Activated CD8-positive, alpha-beta memory T cell treated with anti-CD3 and anti-CD28 coated beads for 4 hours (primary cell): ENCODE measurements around the gene PLCH2.

ENCODE experiments used
- DNase-seq, 2 donors: peaks; one replicate each; pipeline ENCODE4 v3.0.0-alpha.2; 2020; ENCODE audit warnings: low read depth in 2 of 2

The PLCH2 gene

DNA sequence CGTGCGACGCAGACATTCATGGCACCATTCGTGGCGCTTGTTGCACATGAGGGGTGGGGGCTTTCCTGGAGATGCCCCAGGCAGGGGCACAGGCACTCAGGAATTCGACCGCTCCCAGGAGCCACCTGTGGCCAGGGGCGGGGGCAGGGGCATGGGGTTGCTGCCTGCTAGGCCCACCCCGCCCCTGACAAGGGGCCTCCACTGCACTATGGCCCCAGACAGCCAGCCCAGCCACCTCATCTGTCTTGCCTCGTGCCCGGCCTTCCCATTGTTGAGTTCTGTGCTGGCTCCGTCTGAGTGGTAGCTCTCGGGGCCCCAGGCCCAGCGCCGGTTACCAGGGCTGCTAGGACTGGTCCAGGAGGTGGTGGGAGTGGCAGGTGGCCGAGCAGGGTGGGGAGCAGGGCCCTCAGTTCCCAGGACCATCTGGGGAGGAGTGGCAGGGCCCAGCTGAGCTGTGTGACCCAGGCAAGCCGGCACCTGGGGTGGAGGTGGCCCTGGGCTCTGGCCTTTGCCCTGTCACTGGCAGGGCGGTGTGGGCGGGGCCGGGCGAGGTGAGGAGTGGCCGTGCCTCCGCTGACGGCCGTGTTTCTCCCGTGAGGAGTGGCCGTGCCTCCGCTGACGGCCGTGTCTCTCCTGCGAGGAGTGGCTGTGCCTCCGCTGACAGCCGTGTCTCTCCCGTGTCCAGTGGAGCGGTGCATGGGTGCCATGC lies 1.9 kb downstream of the PLCH2 start:
- no peak for DNase-seq

DNA sequence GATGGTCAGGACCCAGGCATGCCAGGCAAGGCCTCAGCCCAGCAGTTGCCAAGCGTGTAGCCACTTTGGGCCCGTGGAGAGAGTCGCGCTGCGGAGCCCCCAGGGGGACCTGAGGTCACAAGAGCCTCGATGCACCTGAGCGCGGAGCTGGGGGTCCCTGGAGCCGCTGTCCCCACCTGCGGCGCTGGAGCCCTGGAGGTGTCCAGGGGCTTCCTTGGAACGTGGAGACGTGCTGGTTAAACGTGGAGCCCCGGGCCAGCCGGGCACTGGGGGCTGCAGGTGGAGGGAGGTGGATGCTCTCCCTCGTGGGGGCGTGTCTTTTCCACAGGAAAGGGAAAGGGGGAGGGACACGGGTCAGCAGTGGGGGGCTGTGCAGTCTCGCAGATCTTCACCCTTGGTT lies 3.1 kb downstream of the PLCH2 start:
- DNase-seq, result no peak

DNA sequence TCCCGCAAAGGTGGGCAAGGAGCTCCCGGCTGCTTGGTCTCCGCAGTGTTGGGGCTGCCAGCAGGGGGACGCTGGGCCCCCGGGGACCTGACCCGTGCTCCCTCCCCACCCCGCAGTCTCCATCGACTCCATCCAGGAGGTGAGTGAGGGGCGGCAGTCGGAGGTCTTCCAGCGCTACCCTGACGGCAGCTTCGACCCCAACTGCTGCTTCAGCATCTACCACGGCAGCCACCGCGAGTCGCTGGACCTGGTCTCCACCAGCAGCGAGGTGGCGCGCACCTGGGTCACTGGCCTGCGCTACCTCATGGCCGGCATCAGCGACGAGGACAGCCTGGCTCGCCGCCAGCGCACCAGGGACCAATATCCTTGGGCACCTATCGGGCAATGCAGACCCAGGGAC lies 3.5 kb downstream of the PLCH2 start:
- DNase-seq, result no peak

DNA sequence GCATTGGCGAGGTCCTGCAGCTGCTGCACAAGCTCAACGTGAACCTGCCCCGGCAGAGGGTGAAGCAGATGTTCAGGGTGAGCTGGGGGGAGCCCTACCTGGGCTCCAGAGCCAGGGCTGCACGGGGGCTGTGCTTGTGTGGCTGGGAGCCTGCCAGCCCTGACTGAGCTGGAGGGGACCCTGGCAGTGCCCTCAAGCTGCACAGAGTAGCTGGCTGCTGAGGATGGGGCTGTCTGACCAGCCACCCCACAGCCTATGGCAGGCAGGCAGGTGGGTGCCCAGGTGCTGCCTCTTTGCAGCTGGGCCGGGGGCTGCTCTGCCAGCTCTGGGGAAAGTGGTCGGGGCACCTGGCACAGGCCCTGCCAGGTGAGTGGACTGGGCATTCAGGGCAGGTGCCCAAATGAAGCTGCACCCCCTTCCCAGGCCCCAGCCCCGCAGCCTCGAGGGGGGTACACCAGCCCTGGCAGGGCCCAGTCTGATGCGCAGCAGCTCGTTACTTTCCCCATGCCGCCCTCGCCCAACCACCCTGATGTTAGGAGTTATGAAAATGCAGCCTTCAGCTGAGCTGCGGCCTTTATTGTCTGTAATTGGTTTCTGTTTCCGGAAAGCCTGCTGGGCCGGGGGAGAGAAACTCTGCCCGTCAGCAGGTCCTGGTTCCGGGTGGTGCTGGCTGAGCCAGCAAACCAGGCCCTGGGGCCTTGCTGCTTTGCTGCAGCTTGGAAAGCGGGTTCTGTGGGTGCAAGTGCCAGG lies 4.3 kb downstream of the PLCH2 start:
- no peak for DNase-seq

DNA sequence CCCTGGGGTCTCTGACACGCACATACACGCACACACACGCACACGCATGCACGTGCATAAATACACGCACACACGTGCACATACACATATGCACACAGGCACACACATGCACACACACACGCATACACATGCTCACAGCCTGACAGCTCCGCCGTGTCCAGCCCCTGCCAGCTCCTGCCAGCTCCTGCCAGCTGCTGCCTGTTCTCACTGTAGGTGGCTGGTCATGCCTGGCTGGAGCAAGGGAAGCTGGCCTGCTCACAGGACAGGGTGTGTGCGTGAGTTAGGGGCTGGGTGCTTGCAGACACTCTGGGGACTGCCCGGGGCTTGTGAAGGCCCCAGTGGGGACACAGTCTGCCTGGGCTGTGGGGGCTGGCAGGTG lies 4.9 kb downstream of the PLCH2 start:
- DNase-seq, result no peak

DNA sequence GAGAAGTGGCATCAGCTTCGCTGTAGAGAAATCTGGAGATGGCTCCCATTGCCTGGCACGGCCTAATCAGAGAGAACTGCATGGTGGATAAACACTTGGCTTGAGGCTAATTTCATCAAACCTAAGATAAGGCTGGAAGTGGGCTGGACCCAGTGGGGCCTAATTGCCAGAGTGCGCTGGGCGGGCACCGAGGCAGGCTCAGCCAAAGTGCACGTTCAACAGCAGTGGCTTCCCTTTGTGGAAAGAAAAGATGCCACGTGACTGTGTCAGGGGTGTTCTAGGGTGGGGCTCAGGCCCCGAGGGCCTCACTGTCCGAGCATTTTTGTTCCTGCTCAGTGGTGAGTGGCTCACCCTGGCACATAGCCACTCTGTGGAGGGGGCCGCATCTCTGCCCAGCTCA lies 5.8 kb downstream of the PLCH2 start:
- no peak for DNase-seq

DNA sequence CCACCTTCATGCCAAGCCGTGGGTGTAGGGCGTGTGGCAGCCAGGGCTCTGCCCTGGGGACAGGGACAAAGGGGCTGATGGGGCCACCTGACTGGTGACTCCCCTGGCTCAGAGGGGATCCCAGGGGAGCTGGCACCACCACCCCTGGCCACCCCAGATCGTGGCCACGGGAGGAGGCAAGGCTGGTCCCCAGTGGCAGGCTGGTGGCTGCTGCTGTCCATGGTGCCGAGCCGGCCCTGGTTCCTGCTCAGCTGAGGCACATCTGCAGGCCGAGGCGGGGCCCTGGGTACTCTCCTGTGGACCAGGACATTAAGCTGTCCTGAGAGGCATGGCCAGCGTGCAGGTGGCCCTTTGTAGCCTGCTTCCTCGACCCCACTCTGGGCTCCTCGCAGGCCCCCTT lies 6.5 kb downstream of the PLCH2 start:
- DNase-seq, result no peak

DNA sequence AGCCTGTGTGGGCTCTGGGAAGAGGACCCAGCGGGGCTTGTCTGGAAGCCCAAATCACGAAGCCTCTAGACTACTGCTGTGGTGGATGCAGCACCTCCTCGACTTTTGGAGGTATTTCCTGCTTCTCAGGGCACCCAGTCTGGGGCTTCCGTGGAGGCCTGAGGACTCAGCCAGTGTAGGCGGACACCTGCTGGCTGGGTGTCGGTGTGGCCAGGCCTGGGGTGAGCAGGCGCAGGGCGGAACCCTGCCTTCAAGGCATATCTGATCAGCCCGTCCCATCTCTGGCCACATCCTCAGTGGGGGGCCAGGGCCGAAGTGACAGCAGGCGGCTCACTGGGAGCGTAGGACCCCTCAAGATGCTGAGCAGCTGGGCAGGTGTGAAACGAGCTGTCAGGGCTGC lies 6.9 kb downstream of the PLCH2 start:
- no peak for DNase-seq

DNA sequence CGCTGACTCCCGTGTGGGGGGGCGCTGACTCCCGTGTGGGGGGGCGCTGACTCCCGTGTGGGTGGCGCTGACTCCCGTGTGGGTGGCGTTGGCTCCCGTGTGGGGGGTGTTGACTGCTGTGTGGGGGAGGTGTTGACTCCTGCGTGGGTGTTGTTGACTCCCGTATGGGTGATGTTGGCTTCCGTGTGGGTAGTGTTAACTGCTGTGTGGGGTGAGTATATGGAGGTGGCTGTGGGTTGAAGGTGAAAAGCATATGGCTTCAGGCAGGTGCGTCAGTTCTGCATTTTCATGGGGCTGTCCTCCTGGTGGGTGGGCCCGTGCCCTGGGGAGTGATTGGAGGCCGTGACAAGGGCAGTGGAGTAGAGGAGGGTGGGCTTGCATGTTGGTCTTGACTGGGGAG lies 7.9 kb downstream of the PLCH2 start:
- no peak for DNase-seq

DNA sequence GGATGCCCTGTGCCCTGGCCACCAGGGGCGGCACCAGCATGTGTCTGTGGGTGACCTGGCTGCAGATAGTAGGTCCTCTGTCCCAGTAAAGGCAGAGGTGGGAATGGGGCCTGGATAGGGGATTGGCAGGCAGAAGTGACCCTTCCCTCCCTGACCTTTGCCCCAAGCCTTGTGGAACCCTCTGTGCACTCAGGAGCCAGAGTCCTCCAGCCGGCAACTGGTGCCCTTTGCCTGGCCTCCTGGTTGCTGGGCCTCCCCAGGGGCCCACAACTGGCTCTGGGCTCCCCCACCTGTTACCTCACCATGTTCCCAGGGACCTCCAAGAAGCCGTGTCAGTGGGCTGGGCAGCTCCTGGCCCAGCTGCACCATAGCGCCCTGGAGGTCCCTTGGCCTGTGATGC lies 10.0 kb downstream of the PLCH2 start:
- DNase-seq, result no peak

DNA sequence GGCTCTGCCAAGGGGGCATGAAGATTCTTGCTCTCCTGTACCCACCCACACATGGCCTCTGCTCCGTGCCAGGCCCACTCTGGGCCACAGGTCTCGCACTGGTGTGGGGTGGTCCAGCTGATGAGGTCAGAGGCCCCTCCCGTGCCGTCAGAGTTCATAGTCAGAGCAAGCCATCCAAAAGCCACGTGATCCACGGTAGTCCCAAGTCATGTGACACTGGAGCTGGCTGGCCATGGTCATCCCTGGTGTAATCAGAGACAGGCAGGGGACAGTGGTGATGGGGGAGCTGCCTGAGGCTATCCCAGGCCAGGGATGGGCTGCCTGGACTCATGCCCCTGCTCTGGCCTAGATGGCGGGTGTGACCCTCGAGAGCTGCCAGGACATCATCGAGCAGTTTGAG lies 10.5 kb downstream of the PLCH2 start:
- DNase-seq, result no peak

DNA sequence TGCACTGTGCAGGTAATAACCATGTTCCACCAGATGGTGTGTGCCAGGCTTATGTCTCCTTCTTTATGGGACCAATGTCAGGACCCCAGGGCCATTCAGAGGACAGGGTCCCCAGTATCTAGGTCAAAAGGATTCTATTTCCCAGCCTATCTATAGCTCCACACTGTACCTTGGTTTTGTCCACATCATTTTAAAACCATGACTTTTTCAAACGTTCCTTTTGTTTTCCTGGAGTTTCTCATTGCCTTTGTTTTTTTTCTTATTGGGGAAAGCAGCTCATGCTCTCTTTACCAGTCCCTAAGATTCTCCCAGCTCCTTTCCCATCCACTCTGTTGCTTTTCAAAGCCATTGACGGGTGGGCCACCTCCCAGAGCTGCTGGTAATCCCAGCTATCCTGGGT lies 12.6 kb downstream of the PLCH2 start:
- no peak for DNase-seq

DNA sequence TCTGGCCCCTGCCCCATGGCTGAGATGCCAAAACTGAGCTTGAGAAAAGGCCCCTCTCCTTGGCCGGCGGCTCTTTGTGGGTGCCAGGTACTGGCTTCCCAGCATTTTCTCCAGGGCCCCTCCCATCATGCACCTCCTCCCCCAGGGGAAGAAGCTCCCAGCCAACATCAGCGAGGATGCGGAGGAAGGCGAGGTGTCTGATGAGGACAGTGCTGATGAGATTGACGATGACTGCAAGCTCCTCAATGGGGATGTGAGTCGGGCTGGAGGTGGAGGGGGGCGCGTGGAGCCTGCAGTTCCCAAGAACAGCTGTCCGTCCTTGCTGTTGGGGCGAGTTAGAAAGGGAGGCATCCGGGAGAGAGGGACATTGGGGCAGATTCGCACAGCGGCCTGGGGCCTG lies 13.5 kb downstream of the PLCH2 start:
- DNase-seq, result no peak

DNA sequence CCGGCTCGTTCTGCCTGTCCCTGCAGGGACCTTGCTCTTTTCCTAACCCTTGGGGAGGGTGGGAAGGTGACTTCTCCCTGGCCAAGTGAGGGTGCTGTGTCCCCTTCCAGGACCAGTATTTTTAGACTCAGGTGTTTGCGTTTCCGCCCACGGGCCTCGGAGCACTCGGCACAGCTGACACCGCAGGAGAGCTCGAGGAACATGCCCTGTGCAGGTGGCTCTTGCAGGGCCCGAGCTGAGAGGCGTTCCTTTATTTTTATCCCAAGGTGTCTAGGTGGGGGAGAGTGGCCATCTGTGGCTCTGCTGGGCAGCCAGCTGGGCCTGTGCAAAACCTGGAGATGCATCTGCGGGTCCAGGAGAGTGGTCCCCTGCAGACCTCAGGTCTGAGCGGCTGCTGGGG lies 16.0 kb downstream of the PLCH2 start:
- DNase-seq, result no peak

DNA sequence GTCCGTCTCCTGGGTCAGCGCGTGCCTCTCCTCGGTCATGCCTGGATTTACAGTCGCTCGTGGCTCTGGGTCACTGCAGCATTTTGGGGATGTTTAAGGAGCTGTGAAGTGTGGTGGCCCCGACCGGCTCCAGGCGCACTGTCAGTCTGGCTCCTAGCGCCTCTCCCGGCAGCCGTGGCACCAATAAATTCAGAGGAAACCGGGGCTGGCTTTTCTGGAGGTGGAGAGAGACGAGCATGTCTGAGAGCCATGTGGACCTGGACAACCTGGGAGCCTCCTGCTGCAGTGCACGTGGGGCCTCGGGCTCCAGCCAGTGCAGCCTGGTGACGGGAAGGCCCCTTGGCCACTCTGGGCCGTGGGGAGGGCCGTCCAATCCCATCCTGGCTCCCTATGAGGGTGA lies 17.1 kb downstream of the PLCH2 start:
- no peak for DNase-seq

DNA sequence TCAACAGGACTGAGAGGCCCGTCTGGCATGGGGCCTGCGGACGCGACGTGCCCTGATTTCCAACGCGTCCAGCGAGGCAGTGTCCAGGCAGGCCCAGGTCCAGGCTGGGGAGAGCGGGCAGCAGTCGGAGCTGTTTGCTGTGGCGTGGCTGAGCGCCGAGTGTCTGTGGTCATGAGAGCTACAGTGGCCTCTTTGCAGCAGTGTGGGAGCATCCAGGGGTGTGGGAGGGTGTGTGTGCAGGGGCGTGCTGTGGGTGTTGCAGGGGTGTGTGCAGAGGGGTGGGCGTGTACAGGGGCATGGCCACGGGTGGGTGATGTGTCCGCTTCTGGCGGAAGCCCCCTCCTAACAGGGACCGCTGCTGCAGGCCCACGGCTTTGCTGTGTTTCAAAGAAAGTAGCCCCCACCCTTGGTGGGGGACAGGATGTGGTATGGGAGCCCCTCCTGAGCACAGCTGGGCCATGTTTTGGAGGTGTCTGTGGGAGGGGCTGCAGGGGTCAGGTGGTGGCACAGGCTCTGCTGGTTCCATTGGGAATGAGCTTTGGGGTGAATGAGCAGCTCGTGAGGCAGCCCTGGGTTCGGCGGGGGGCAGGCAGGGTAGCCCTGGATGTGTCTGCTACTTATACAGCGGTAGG lies 17.7 kb downstream of the PLCH2 start:
- no peak for DNase-seq

DNA sequence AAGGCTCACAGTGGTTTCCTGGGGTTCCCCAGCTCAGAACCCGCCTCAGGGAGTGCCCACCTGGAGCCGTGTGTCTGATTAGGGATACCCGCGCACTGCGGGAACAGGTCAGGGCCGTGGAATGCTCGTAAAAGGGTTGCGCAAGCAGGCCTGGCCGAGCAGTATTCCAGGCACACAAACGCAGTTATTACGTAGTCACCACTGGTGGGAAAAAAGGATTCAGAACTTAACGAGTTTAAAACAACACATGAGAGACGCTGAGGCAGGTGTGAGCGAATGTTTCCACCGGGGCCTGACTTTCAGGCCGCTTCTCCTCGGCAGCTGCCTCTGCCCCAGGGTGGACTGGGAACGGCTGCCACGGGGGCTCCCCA lies 18.2 kb downstream of the PLCH2 start:
- no peak for DNase-seq

DNA sequence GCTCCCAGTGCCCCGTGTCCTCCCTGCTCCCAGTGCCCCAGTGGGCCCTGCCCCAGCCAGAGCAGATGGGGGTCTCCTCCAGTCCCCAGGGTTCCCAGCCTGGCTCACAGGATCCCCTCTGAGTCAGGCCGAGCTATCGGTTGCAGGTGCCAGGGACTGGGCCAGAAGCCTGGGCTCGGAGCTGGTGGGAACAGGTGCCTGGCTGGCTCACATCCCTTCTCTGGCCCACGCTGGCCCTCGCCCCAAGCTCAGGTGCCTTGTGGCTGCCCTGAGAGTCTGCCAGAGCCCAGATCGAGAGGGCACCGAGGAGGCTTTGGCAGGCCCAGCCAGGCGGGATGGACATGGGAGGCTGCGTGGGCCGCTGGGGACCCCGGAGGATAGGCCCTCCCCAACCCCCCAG lies 18.9 kb downstream of the PLCH2 start:
- no peak for DNase-seq

DNA sequence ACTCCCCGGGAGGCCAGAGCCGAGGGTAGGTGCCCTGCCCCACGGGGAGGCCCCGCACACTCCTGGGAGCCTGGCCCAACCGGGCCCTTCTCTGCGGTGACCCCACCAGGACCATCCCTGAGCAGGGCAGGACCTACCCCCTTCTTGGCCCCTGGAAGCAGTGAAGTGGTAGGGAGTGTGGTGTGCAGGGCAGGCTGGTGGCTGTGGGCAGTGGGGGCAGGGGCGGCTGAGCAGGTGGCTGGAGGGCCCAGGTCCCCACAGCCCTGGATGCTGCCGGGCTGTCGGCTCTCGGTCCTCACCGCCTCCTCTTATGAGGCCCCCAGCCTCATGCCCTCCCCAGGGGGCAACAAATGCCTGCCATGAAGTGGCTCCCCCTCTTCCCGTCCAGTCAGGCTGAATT lies 19.5 kb downstream of the PLCH2 start:
- no peak for DNase-seq

DNA sequence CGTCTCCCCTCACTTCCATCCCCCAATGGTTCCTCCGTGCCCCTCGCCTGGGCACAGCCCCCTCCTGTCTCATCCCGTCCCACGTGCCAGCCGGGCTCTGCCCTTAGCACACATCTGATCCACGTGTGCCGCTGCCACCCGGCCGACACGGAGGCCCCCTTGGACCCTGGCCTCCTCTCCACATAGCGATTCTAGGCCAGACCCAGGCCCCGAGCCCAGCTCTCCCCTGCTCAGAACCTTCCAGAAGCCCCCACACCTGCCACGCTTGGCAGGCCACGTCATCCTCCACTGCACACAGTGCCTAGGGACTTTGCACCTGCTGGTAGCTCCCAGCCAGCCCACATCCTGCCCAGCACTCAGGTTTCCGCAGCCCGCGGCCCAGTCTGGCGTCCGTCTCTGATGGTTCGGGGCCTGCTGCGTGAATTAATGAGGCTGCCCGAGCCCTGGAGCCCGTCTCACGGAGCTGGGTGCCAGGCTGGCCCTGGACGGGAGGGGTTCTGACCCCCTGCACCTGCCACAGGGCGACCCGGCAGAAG lies 20.1 kb downstream of the PLCH2 start:
- peak in 1 of 2 donors; percentile 15 for DNase-seq

DNA sequence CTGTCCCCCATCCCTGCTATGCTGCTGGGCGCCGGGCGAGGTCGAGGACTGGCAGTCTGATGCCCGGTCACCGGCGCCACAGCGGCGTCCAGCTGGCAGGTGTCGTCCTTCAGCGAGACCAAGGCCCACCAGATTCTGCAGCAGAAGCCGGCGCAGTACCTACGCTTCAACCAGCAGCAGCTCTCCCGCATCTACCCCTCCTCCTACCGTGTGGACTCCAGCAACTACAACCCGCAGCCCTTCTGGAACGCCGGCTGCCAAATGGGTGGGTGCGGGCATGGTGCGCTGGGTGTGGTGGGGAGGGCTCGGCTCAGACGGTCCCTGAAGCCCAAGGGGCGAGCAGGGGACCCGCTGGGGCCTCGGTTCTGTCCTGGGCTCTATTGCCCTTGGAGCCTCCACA lies 20.7 kb downstream of the PLCH2 start:
- DNase-seq, result no peak

DNA sequence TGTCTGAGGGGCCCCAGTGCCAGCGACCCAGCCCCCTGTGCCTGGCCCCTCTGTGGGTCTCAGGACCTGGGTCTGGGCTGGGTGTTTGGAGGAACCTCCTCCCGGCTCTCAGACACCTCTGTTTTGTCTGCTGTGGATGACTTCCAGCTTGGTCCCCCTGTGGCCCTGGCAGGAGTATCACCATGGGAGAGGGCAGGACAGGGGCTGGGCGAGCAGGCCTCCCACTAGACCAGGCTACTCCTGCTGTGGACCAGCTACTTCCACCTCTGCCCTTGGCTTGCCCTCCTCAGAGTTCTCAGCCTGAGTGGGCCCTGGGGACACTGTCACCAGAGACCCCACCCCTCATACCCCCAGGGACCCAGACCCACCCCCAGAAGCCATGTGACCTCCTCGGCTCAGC lies 21.8 kb downstream of the PLCH2 start:
- DNase-seq, result no peak

DNA sequence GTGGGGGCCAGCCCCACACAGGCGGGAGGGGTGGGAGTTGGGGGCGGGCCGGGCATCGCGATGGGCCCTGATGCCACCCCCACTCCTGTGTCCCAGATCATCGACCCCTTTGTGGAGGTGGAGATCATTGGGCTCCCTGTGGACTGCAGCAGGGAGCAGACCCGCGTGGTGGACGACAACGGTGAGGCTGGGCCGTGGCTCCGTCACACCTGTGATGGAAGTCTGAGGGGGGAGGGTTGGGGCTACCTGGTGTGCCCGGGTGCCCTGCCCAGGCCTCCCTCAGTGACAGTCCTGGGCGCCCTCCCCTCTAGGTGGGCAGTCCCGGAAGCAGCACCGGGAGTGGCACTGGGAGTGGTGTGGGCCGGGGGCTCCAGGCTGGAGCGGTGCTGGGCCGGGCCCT lies 22.6 kb downstream of the PLCH2 start:
- DNase-seq, result no peak
